HG03442 (cell line): ENCODE data around the gene EMILIN2.
"Not testable (repeated sequence)": the region's sequence is repeated elsewhere in the genome, so short reads cannot be mapped to it uniquely, and the experiment has no call there.

Experiments used
- ATAC-seq: cut with Tn5 transposase; IDR thresholded peaks from one replicate; pipeline ENCODE4 v1.9.1; 2021; ENCODE audit warnings: mild to moderate bottlenecking, moderate library complexity; ENCODE audit not compliant: unreplicated experiment

EMILIN2 gene

DNA sequence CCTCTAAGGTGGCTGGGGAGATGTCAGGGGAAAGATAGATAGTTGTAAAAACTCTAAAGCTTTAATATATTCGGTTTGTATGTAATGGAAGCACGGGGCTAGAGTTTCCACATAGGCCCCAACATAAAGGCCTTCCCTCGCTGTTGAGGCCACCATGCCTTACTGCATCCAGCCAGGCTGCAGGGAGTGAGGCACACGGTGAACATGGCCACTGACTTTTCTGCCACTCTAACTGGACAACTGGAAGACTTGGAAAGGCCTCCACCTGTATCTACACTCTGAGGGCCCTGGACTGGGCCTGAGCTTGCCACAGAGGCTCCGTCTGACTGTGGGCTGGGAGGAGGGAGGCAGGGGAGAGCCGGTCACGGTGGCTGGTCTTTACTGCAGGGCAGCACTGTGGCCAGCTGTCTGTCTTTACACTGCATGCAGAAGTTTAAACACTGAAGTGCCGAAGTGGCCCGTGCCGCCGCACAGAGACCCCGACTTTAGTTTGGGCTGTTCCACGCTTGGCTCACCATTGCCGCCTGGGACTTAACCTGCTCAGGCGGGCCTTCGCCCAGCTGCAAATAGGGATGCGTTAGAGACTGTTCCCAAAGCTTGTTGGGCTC, 66.7 kb downstream of the EMILIN2 start:
- no peak for ATAC-seq

DNA sequence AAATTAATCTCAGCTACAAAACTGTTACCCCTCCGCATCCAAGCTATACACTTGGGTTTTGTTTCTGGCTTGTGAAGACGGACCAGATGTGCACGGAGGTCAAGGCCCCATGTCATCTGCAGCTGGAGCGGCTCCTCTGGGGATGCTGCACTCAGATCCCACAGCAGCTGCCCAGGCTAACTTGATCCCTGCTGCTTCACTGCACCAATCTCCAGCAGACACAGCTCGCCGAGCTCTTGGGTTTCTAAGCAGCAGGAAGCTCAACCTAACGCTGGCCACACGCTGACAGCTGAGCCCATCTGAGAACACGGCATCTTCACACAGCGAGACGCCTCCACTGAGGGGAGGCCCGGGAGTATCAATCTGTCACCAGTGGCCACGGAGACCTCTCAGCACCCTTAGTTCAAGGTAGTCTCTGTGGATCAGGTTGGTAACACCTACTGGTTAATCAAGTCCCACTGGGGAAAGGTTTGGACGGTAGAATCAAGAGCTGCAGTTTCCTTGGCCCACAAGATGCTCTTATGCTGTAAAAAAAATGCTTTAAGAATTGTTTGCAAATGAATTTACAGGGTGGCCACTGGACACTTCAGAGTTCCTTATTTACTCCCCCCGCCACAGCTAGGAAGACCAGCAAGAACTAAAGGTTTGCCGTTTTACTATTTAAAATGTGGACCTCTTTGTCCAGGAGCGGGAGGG, 67.5 kb downstream of the EMILIN2 start:
- no peak for ATAC-seq

DNA sequence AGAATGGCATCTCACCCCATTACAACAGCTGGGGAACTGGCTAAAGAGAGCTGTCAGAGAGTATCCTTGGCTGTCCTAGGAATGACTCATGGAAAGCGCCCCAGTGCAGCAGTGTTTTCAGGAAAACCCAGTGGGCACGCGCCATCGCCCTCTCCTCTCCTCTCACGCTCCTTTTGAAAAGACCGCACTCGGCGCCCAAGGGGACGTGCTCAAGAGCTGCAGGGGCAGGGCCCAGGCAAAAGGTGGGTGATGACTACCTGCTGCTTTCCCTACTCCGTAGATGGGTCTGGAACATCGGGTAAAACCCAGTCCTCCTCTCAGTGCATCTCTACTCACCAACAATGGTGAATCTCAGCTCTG, 68.1 kb downstream of the EMILIN2 start:
- no peak for ATAC-seq

DNA sequence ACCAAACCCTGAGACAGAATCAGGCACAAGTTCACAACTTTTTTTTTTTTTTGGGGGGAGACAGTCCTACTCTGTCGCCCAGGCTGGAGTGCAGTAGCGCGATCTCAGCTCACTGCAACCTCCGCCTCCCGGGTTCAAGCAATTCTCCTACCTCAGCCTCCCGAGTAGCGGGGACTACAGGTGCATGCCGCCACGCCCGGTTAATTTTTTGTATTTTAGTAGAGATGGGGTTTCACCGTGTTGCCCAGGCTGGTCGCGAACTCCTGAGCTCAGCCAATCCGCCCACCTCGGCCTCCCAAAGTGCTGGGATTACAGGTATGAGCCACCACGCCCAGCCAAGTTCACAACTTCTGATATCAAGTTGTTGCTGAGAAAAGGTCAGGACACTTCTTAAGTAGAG, 68.7 kb downstream of the EMILIN2 start:
- not testable (repeated sequence) for ATAC-seq

DNA sequence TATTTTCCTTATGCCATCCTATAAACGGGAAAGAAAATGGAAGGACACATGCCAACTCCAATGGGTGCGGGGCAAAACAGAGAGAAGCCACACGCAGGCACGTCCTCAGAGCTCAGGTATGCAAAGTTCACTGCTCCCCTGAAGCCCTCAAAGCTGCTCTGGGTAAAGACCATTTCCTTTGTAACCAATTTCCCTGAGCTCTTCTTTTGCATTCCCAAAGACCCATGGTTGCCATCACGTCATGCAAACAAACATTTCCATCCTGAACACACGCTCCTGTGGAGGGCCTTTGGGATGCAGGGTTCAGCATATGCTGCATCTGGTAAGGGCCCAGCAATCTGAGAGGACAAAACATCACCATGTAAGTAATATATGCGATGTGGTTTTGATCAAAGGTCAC, 69.4 kb downstream of the EMILIN2 start:
- ATAC-seq, result no peak

DNA sequence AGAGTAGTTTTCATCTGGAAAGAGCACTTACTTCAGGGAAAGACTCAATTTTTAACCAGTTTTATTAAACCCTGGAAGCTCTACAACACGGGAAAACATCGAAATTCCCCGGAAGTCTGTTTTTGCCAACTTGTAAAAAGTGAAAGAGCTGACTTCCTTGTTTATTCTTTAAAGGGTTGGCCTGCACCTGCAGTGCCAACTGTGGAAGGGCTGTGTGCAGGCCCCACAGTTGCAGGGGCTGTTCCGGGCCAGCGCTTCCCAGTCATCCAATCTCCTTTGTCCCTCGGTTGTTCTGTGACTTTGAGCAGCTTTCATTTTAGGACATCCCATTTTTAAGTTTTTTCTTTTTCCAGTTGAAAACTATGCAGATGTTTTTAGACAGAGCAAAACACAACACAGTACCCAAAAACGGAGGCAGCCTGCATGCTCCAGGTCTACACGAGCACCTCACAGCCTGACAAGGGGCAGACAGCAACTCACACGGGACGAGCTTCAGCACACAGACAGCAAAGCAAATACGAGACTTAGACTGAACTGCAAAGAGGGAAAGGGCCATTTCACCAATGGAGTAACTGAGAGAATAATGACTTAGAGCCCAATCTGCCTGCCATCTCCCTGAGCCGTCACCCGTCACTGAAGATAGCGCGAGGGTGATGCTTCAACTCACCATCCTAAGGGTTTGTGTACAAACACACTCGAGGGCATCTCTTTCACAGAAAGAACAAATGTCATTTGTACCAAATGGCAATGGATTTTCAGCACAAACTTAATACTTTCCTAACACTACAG, 70.6 kb downstream of the EMILIN2 start:
- ATAC-seq, result no peak

DNA sequence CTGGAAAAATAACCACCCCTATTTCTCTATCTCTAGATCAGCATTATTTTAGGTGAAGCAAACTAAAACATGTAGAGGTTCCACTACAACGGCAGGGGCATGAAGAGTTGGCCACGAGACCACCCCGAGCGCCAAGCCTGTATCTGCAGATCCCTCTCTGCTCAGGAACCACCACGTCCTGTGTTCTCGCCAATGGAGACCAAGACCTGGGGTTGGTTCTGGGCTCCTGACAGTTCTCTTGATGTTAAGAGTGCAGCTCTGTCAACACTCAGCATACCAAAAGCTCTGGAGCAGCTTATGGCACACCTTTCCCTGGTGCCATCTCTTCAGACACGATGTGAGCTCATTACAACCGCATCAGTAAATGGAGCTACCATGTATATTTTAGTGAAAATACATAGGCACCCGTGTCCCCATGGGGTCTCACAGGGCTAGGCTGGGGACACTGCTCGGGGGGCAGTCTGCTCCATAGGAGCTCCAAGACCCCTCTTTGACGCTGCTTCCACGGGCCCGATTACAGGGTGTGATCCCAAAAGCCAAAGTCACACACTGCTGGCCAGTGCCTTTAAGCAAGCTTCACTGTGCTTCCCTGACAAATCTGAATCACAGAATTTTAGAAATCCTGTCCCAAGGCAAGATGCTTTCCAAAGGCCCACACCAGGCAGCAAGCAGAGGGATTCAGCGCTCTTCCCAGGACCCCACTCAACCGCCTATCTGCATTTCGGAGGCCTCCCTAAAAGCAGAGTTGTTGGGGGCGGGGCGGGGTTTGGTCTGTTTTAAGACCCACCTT, 72.2 kb downstream of the EMILIN2 start:
- ATAC-seq, result no peak

DNA sequence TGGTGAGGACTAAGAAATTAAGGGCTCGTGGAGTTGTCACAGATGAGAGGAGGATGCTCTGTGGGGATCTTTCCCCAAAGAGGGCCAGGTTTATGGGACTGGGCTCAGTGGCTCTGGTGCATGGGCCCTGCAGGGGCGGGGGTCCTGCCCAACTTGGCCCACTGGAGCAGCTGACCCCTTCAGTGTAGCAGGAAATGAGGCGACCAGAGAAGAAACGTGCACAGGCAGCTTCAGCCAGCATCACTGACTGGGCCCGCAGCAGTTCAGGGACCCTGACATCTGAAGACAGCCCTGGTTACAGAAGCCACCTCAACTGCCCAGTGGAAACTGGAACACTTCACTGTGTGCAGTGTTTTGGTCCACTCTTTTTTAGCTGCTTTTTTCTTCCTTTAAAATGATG, 72.8 kb downstream of the EMILIN2 start:
- no peak for ATAC-seq

DNA sequence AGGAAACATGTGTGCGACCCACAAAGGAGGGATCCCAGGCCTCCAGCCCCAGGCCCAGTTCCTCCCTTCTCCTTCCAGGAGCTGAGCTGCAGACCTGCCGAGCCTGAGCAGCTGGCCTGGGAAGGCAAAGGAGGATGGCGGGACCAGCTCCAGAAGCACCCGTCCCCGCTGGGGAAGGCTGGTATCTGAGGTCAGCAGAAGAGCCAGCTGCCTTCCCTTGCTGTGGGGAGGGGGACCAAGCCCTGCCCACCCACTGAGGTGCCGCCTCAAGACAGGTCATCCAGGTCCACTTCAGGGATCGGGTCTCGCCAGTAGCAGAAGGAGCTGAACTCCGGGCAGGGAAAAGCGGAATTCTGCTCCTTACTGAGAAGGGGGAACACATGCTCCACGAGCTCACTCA, 73.2 kb downstream of the EMILIN2 start:
- no peak for ATAC-seq

DNA sequence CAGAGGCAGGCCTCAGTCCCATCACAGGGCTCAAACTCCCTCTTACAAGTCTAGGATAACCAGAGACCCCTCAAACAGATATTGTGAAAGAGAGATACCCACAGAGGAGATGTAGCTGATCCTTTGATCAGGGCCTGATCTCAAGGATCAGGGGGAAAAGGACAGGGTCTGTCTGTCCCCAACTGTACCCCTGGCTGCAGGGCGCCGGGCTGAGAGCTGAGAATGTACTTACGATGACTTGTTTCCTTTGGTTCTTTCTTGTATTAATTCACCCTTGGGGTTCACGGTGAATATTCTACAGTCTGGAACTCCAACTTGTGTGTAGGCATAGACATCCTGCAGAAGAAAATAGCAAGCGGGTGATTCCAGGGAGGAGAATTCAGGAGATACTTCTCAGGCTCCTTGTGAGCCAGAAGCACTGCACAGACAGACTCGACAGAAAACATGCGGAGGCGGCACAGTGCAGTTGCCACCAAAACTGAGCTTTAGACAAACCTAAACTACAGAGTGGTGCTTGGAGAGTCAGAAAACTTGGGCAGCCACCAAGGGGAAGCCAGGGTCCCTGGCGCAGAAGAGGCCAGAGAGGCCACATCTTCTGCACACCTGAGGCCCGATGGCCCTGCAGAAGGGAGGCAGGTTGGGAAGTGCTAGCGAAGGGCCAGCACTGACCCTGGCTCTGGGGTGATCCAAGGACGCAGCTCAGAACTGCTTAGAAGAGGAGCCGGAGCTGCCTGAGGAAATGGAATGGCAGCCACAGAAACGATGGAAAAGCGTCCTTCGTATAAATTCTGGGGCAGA, 73.9 kb downstream of the EMILIN2 start:
- no peak for ATAC-seq

DNA sequence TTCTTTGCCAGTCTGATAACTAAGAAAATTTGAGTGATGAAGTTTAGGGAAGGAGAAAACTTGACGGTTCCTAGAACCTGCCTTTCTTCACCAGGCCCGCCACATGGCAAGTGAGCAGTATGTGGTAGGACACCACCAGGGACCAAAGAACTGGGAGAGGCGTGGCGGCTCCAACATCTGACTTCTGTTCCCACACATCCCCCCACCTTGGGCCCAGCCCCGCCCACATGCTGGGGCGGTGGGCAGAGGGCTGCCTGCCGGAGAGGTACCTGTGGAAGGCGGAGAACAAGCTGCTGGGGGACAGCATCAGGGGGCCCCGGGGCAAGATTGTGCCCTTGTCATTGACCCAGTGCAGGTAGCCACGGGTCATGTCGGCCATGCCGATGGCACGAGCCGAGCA, 75.0 kb downstream of the EMILIN2 start:
- ATAC-seq, result no peak

DNA sequence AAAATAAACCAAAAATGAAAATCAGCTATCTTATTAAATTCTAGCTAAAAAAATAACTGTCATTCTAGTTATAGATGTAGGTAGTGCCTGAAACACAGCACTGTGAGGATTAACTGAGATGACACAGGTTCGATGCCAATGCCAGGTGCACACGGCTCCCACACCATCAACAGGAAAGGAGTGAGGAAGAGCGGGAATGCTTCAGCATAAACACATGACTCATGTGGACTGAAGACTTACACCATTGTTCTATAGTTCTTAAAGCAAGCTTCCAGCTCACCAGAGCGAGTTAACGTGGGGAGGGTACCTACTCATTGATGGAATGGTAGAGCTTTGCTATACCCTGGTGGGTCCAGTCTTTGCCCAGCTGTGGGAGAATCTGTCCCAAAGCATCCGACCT, 76.7 kb downstream of the EMILIN2 start:
- no peak for ATAC-seq

DNA sequence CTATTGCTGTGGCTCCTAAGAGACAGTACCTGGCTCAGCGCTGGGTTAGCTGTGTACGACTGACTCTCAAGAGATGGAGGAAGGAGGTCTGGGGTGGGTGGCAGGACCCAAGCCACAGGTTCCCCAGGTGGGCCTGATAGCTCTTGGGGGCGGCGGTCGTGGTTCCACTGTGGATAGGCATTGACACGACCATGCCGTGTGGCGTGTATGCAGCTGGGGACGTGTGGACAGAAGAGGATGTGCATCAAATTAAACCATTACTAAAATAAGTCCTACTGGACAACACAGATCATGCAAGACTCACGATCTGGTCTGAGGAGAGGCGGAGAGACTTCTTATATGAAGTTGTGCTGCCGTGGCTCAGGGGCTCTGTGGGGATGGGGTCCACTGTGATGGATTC, 78.1 kb downstream of the EMILIN2 start:
- no peak for ATAC-seq

DNA sequence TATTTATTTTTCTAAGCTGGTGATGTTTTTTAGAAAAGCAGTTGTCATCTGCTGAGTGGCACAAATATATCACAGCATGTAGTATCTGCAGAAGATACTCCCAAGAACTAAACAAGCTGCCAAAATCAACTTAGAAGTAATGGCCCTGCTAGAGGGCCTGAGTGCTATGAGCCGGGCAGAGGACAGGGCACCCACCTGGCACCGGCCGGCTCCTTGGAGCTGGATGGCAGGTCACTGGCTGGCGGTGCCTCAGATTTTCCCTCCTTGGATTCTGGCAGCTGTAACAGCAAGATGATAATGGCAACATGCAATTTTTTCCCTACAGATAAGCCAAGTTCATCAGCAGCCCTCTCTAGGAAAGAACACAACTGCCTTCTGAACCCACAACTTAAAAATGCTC, 79.7 kb downstream of the EMILIN2 start:
- ATAC-seq, result no peak

DNA sequence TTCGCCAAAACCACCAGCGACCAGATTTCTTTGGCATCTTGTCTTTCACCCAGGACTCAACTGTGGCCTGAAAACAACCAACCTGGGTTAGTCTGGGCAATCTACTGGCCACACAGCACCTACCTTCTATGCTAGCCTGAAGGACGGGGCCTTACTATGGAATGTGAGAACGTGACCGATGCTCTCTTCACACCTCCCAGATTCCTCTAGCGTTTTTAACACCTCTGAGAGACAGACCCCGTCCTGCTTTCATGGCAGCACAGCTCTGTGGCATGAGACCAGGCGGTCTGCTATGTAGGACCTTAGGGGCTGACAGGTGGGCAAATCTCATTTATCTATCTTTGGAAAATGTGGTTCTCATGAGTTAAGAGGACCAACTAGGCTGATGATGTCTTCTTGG, 80.9 kb downstream of the EMILIN2 start:
- ATAC-seq, result no peak

DNA sequence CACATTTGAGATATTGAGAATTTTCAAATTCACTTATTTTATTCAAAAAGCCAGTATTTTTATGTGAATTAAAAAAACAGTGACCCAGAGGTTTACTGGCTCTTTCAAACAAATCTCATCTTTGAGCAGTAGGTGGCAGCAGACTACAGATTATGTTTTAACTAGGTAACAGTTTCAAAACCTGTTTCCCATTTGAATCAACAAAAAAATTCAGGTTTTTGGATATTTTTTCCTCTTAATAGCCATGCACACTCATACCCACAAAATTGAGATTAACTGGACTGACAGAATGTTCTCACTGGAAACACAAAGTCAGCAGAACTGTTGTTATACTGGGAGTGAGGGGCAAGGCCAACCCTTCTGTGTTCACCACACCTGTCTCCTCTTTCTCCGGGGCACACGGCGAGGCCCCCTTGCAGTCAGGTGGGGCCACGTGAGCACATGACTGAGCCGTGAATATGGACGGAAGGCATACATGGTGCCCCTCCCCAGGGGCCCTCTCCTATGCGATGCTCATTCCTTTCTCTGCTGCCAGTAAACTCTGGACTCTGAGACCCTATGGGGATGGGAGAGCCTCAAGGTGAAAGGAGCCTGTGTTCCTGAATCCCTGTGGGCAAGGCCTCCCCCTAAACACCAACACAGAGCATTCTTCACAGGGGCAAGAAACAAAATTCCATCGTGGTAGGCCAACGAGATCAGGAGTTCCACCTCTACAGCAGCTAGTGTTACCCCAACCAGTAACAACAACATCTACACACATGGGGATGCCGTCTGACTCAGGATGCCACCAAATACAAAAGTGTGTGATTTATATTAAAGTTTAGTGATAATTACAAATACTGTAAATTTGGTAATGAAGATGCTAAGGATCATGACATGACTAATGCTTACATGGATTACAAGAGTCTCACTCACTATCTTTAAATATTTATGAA, 85.7 kb downstream of the EMILIN2 start:
- no peak for ATAC-seq

DNA sequence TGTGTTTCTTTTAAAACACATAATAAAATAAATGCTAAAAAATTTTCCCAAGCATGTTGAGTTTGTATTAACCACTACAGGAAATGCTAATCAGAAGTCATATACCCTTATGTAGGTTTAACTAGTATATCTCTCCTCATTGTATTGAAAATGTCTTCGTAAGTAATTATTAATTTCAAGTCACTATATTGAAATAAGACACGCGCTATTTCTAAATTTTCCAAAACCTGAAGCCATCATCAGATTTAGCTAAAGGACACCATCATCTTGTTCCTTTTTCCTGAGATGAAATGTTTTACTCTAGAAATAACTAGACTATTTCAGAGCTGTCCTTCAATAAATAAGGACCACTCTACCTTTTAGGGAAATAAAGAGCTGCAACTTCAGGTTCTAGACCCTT, 87.2 kb downstream of the EMILIN2 start:
- no peak for ATAC-seq

DNA sequence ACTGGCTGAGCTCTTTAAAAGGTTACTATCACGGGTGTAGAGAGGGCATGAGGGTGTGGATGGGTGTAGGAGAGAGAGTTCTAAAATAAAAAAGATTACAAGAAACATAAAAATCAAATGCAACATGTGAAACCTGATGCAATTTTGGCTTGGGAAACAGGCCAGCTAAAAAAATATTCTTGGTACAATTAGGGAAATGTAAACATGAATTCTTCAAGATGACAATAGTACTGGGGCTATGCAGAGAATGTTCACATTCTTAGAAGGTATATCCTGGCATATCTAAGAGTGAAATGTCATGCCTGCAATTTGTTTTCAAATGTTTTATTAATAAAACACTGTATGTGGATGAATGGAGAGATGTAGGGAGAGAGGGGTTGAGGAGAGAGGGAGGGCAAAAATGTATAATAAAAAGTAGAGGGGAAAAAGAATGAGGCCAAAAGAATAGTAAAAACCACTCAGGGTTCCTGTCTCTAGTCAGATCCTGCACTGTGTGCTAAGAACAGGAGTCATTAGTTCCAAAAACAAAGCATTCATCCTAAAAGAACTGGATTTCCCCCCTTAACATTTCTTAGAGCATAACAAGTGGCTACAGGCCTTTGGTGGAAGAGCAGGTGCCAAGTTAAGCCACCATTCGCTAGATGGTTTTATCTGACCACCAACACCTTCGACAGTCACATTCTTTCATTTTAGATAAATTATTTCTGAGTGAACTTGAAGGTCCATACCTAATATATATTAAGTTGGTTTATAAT, 88.8 kb downstream of the EMILIN2 start:
- no peak for ATAC-seq

DNA sequence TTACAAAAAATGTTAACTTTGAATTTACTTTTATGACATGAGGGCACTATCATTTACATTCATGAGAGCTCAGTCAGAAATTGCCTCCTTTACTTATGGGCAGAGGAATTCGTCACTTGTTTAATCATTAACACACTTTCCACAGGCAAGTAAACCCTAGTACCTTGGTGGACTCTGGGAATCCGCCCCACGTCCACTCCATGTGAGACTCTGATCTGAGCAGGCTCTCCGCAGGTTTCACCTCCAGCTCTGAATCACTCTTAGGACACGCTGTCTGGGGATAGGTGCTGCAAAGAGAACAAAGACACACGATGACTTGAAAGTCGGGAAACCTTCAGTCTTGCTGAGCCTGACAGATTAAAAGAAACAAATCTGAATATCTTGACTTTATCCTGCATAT, 92.5 kb downstream of the EMILIN2 start:
- no peak for ATAC-seq
